GM21526 (cell line): ENCODE data around the gene VANGL1.
"Not testable (repeated sequence)": the region's sequence is repeated elsewhere in the genome, so short reads cannot be mapped to it uniquely, and the experiment has no call there.

Source experiments
- ATAC-seq: cut with Tn5 transposase; IDR thresholded peaks from one replicate; pipeline ENCODE4 v1.9.1; 2021; ENCODE audit warnings: moderate library complexity; ENCODE audit not compliant: unreplicated experiment, low FRiP score

Gene VANGL1

GRCh38 chr1:115641762-115642167 lies at the start of gene VANGL1:
TSS of gene VANGL1 (plus strand) at chr1:115641970. CDS start at chr1:115651414, 9,444 bp downstream.
- peak; percentile 59 for ATAC-seq

GRCh38 chr1:115592264-115592663 lies 49.5 kb upstream of the VANGL1 start:
- no peak for ATAC-seq

GRCh38 chr1:115593365-115594259 lies 48.2 kb upstream of the VANGL1 start:
- ATAC-seq, result no peak

GRCh38 chr1:115594600-115594999 lies 47.2 kb upstream of the VANGL1 start:
- no peak for ATAC-seq

GRCh38 chr1:115595279-115596079 lies 46.3 kb upstream of the VANGL1 start:
- peak; percentile 71 for ATAC-seq

GRCh38 chr1:115596080-115596780 lies 45.5 kb upstream of the VANGL1 start:
- ATAC-seq, result no peak

- ATAC-seq, result no peak
Measured at GRCh38 chr1:115604508-115604907, 37.3 kb upstream of the VANGL1 start.

- ATAC-seq, result no peak
Measured at GRCh38 chr1:115606305-115606704, 35.5 kb upstream of the VANGL1 start.

GRCh38 chr1:115609021-115609420 lies 32.7 kb upstream of the VANGL1 start:
- no peak for ATAC-seq

- no peak for ATAC-seq
Measured at GRCh38 chr1:115613767-115614166, 28.0 kb upstream of the VANGL1 start.

GRCh38 chr1:115620453-115620852 lies 21.3 kb upstream of the VANGL1 start:
- ATAC-seq, result no peak

- no peak for ATAC-seq
Measured at GRCh38 chr1:115620950-115621349, 20.8 kb upstream of the VANGL1 start.

- no peak for ATAC-seq
Measured at GRCh38 chr1:115624859-115625258, 16.9 kb upstream of the VANGL1 start.

GRCh38 chr1:115630342-115630741 lies 11.4 kb upstream of the VANGL1 start:
- ATAC-seq, result no peak

GRCh38 chr1:115632251-115633026 lies 9.3 kb upstream of the VANGL1 start:
- ATAC-seq, result no peak

GRCh38 chr1:115633606-115634005 lies 8.2 kb upstream of the VANGL1 start:
- not testable (repeated sequence) for ATAC-seq

- not testable (repeated sequence) for ATAC-seq
Measured at GRCh38 chr1:115637247-115637646, 4.5 kb upstream of the VANGL1 start.

- no peak for ATAC-seq
Measured at GRCh38 chr1:115640384-115640783, 1.4 kb upstream of the VANGL1 start.

GRCh38 chr1:115642168-115643072 lies 650 bp downstream of the VANGL1 start:
- peak; percentile 75 for ATAC-seq
